HUES6 (cell line): ENCODE data around the gene SSBP4.
A peak's percentile ranks its signal among the peaks of the same experiment; 100 is the strongest.

ENCODE experiments used
- H3K27ac ChIP-seq: 2 replicates; pipeline ENCODE4 v1.7.0; 2013; ENCODE audit warnings: low read depth, mild to moderate bottlenecking, low read length, inconsistent platforms
- H3K27me3 ChIP-seq: 2 replicates; pipeline ENCODE4 v1.6.1; 2013; ENCODE audit warnings: low read length; ENCODE audit not compliant: control insufficient read depth, insufficient read depth
- H3K36me3 ChIP-seq: 2 replicates; pipeline ENCODE4 v1.6.1; 2013; ENCODE audit warnings: low read length; ENCODE audit not compliant: control insufficient read depth, insufficient read depth
- H3K4me1 ChIP-seq: 2 replicates; pipeline ENCODE4 v1.6.1; 2013; ENCODE audit warnings: low read length; ENCODE audit not compliant: control insufficient read depth, insufficient read depth
- H3K4me3 ChIP-seq: 2 replicates; pipeline ENCODE4 v1.5.1; 2013; ENCODE audit warnings: low read depth, low read length
- H3K9ac ChIP-seq: one replicate; pipeline ENCODE4 v1.6.1; 2013; ENCODE audit warnings: mild to moderate bottlenecking, low read length
- H3K9me3 ChIP-seq: 2 replicates; pipeline ENCODE4 v1.6.1; 2013; ENCODE audit warnings: low read depth, low read length; ENCODE audit not compliant: control insufficient read depth, insufficient read depth

Gene SSBP4

DNA sequence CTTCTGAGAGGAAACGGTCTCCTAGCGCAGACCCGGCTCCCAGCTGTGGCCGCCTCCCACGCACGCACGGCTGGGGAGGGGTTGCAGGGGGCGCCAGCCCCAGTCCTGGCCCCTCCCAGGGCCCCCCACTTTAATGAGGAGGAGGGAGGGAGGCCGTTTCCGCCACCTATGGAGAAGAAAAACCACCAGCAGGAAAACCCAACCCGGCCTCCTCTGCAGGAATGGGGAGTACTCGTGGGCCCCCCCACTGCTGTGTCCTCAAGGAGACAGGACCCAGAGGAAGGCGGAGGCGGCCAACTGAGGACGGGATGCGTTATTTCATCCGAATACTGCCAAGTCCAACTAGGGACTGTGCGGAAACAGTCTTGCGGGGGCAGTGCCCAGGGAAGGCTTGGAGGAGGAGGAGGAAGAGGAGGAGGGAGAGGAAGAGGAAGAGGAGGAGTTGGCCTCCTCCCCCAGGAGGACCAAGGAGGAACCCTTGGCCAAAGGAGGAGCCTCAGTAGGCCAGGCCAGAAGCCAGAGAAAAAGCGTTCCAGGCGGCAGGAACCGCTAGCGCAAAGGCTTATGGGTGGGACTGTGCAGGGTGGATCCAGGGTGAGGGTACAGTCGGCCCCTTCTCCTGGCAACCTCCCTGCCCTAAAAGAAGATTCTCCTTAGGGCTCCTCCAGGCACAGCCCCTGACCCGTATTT is 3.9 kb upstream of the SSBP4 start:
- Histone ChIP-seq H3K4me3 (no peak overlapping the region), H3K36me3 (no peaks in the 10 kb centered on the region), H3K27ac (no peak overlapping the region), H3K9me3 (no peaks in the 10 kb centered on the region), H3K9ac (no peak overlapping the region), H3K27me3 (peaks cover 19% of the 10 kb centered on the region), H3K4me1 (peaks cover 40% of the 10 kb centered on the region)

DNA sequence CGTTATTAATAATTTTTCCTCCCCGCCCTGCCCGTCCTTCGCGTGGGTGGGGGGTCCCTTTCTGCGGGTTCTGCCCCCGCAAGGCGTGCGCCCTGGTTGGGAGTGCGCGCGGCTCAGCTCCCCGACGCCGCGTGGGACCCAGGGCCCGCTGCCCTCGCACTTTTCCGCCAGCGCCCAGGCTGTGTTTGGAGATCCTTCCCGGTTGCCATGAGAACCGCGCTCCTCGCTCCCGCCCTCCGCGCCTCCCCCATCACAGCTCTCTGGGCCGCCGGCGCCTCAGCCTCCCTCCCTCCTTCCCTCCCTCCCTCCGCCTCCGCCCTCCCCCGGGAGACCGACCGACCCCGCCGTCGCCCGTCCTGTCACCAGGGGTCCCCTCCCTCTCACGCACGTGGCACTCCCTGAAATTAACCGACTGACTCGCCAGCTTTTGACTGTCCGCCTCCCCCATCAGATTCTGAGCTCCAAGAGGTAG is 2.4 kb upstream of the SSBP4 start:
- Histone ChIP-seq H3K9me3 (no peaks in the 10 kb centered on the region), H3K36me3 (no peaks in the 10 kb centered on the region), H3K9ac (peak overlapping the region; percentile 82), H3K4me3 (peak overlapping the region; percentile 70), H3K27ac (peak overlapping the region; percentile 86), H3K4me1 (peaks cover 40% of the 10 kb centered on the region), H3K27me3 (peaks cover 28% of the 10 kb centered on the region)

DNA sequence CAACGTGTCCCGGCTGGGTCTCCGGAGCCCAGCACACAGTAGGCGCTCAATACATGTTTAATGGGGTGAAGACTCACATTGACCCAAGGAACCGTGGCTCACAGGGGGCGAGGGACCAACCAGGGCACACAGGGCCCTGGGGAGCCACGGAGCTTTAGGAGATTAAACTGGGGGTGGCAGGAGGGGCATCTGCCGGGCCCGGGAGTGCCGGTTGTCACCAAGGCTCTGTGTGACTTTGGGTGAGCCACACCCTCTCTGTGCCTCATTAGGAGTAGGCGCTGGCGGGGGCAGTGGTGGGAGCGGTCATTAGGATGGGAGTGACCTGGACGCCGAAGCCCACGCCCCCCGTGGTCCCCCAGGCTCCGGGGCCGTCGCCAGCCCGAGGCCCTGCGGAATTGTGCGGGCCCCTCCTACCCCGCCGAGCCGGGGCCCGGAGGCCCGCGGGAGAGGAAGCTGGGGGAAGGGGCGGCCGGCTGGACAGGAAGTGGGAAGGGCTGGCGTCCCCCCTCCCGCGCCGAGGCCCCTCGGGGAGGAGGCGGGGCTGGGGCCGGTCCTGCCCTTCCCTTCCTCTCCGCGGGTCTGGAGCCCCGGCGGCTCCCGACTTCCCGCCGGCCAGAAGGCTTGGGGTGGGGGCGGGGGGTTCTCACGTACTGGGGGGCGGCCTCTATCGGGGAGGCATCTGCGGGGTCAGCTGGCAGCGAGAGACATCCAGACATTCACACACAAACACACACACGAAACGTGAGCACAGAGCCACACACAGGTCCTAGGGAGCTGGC is 1.8 kb upstream of the SSBP4 start:
- H3K4me1 ChIP-seq, result peaks cover 40% of the 10 kb centered on the region
- H3K9me3 ChIP-seq, result no peaks in the 10 kb centered on the region
- H3K27me3 ChIP-seq, result peaks cover 28% of the 10 kb centered on the region
- H3K36me3 ChIP-seq, result no peaks in the 10 kb centered on the region
- peak overlapping the region; percentile 86; the same call in 1 of the 2 replicates for H3K27ac ChIP-seq
- H3K4me3 ChIP-seq, result peak overlapping the region; percentile 70
- peak overlapping the region; percentile 69 for H3K9ac ChIP-seq

DNA sequence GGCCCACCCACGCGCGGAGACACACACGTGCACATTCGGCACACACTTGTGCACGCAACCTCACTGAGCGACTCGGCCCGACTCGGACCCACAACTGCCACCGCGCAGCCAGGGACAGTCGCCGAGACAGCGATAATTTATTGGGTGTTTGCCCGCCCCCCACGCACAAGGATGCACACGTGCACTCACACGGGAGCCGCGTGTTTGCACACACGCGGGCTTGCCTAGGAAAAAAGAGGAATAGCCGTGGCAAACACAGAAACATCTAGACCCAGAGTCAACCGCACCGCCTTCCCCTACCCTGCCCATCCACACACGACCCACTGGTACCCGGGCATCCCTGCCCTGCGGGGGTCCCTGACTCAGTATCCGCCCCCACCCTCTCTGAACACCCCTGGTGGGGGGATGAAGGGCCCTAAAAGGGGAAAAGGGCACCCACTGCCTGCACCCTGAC is 1.1 kb upstream of the SSBP4 start:
- no peaks in the 10 kb centered on the region for H3K36me3 ChIP-seq
- H3K9me3 ChIP-seq, result no peaks in the 10 kb centered on the region
- H3K27ac ChIP-seq, result no peak overlapping the region
- no peak overlapping the region for H3K9ac ChIP-seq
- H3K4me3 ChIP-seq, result peak overlapping the region; percentile 54
- peaks cover 40% of the 10 kb centered on the region for H3K4me1 ChIP-seq
- peaks cover 28% of the 10 kb centered on the region for H3K27me3 ChIP-seq

DNA sequence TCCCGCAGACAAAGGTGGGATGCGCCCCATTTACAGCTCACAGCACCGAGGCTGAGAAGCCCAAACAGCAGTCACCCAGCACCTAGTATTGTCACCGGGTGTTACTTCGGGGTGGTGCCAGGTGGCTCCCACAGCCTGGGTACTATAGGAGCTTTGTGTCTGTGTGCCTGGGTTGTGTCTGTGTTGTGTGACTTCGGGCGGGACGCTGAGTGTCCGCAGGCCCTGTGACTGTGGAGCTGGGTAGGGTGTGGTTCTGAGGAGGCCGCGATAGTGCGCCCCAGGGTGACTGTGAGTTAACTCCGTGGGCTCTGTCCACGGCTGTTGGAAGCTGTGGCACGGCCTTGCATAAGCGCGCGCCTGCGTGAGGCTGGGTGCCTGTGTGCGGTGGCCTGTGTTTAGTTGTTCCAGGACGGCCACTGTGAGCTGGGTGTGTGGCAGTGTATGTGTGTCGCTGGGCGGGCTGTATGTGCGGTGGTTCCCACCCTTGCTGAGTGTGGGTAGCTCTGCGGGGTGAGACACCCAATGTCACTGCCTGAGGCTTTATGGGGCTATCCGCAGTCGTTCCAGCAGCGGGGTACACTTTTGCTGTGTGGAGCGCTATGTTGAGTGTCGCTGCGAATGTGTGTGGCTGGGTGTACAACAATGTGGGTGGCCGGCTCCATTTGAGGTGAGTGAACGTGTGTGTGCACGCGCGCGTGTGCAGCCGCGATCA is 559 bp upstream of the SSBP4 start:
- H3K27ac ChIP-seq, result no peak overlapping the region
- peaks cover 40% of the 10 kb centered on the region for H3K4me1 ChIP-seq
- H3K4me3 ChIP-seq, result peak overlapping the region; percentile 54
- peak overlapping the region; percentile 31 for H3K9ac ChIP-seq
- H3K27me3 ChIP-seq, result peaks cover 28% of the 10 kb centered on the region
- no peaks in the 10 kb centered on the region for H3K36me3 ChIP-seq
- H3K9me3 ChIP-seq, result no peaks in the 10 kb centered on the region

DNA sequence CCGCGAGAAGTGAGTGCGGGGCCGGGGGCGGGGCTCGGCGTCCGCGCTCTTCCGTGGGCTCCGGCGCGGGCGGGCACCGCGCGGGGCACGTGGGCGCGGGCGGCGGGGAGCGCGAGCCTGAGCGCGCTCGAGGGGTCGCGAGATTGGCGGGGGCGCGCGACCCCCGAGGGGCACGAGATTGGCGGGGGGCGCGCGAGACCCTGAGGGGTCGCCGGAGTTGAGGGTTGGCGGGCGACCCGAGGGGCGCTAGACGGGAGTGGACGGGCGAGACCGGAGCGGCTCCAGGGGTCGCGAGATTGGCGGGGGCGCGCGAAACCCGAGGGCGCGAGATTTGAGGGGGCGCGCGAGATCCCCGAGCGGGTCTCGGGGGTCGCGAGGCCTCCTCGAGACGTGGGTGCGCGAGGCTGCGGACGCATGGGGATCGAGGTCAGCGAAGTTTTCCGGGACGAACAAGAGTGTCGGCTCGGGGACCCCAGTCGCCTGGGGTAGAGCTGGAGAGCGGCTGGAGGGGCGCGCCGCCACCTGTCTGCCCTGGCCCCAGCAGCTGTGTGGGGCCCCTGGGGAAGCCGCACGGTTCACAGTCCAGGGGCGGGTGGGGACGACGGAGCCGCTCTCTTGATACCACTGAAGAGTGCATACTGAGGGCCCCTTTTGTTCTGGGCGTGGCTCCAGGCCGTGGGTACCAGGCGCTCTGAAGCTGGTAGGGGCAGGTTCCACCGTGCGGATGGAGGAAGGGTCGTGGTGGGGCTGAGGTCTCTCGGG is 682 bp downstream of the SSBP4 start:
- Histone ChIP-seq H3K36me3 (no peaks in the 10 kb centered on the region), H3K4me1 (peaks cover 38% of the 10 kb centered on the region), H3K27me3 (peaks cover 28% of the 10 kb centered on the region), H3K9ac (peak overlapping the region; percentile 67), H3K27ac (no peak overlapping the region), H3K9me3 (no peaks in the 10 kb centered on the region), H3K4me3 (peak overlapping the region; percentile 54)

DNA sequence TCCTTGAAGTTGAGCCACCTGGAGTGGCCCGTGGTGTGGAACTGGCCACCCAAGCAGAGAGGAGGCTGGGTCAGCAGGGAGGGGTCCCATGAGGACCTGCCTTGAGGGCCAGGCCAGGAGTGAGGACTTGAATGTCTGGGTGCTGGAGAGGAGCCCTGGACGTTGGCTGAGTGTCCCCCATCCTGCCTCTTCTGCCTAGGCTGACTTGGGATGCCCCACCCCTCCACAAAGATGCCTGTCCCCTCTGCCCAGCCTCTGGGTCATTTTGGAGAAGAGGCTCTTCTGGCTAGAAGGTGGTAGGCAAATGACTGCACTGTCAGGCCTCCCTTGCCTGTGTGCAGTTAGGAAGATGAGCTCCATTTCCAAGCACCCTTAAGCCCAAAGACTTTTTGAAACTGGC is 1.7 kb downstream of the SSBP4 start:
- Histone ChIP-seq H3K4me3 (no peak overlapping the region), H3K9me3 (no peaks in the 10 kb centered on the region), H3K4me1 (peaks cover 37% of the 10 kb centered on the region), H3K9ac (no peak overlapping the region), H3K36me3 (no peaks in the 10 kb centered on the region), H3K27me3 (peaks cover 28% of the 10 kb centered on the region), H3K27ac (no peak overlapping the region)

DNA sequence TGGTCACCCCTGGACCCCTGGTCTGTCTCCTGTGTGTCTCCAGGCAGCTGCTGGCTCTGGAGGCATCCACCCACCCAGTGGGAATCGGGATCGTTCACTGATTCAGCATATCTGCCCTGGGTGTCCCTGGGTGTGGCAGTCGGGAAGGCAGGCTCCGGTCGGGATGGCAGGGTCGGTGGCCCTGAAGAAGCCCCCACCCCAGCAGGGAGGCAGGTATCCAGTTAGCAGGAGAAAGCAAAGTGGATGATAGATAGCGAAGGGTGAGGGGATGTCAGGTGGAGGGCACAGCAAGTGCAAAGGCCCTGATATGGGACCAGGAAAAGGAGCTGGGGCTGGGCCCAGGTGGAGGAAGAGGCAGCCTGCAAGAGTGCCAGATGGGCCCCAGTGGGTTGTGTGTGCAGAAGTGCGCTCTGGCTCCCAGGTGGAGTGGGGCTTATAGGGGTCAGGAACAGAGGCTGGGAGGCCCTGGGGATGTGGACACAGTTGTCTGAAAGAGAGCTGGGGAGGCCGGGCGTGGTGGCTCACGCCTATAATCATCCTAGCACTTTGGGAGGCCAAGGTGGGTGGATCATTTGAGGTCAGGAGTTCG is 2.3 kb downstream of the SSBP4 start:
- Histone ChIP-seq H3K4me1 (peaks cover 36% of the 10 kb centered on the region), H3K9ac (no peak overlapping the region), H3K36me3 (no peaks in the 10 kb centered on the region), H3K4me3 (no peak overlapping the region), H3K9me3 (no peaks in the 10 kb centered on the region), H3K27ac (no peak overlapping the region), H3K27me3 (peaks cover 28% of the 10 kb centered on the region)

DNA sequence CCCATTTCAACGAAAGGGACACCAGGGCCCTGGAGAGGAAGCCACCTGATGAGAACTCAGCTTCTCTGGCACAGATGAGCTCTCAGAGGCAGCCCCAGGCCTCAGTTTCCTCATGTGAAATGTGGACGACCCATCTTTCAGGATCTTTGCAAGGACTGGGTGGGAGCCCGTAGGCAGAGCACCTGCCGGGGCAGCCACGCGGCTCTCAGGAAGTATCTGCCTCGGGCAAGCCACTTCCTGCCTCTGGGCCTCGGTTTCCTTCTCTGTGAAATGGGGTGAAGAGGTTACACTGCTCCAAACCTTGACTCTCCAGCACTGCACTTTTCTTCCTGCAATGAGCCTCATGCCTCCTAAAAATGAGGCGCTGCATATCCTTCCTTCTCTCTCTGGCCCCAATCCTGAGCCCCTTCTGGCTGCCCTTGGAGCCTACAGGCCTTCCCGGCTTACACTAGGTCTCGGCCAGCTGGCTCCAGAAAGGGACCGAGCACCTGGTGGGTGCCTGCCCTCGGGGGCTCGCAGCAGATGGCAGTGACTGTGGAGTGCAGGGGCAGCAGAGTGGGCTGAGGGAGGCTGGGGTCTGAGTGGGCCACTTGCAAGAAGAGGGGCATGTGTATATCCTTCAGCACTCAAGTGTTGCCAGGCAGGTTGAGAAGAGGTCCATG is 3.5 kb downstream of the SSBP4 start:
- no peak overlapping the region for H3K27ac ChIP-seq
- no peak overlapping the region for H3K9ac ChIP-seq
- peaks cover 28% of the 10 kb centered on the region for H3K27me3 ChIP-seq
- peaks cover 33% of the 10 kb centered on the region for H3K4me1 ChIP-seq
- no peak overlapping the region for H3K4me3 ChIP-seq
- H3K9me3 ChIP-seq, result no peaks in the 10 kb centered on the region
- H3K36me3 ChIP-seq, result no peaks in the 10 kb centered on the region
